GM12874 (cell line): ENCODE results near the gene BPNT1.
A peak's percentile ranks its signal among the peaks of the same experiment; 100 is the strongest.

Source experiments
- CTCF ChIP-seq: IDR thresholded peaks from 2 replicates; pipeline ENCODE4 v1.5.1; 2011; ENCODE audit warnings: low read depth, mild to moderate bottlenecking, control low read depth, low read length, moderate library complexity; ENCODE audit not compliant: insufficient read depth

BPNT1 gene

DNA sequence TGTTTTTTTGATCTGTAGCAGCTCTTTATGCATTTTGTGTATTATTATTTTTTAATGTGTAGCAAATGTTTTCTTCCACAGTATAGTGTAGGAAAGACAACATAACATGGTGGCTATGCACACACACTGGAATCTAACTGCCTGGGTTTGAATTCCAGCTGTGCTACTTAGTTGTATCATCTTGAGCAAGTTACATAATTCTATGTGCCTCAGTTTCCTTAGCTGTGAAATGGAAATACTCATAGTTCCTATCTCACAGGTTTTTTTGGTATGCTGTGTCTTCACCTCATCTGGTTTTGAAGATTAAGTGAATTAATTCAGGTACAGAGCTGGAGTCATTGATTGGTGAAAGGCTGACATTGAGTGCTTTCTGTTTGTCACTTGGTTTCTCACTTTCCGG, 3.1 kb upstream of the BPNT1 start:
- TF ChIP-seq CTCF = no peak

- peak; percentile 62 for TF ChIP-seq CTCF
These were observed 3.3 kb downstream of the BPNT1 start for GRCh38 chr1:220086261-220086686.

DNA sequence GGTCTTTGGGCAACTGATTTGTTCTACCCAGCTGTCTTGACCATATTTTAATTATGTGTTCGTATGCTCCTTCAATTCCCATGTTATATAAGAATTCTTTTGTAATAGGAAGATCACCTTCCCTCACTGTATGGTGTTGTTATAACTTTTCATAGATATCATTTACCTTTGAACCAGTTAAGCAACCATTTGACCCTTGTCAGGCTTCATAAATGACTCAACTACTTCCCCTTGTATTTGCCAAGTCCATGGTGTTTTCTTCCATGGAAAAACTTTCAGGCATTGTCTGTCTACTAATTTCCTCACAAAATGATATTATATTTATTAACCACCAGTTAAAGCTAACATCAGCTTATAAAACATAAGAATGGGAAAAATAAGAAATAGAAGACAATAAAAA, 5.1 kb downstream of the BPNT1 start:
- no peak for TF ChIP-seq CTCF

DNA sequence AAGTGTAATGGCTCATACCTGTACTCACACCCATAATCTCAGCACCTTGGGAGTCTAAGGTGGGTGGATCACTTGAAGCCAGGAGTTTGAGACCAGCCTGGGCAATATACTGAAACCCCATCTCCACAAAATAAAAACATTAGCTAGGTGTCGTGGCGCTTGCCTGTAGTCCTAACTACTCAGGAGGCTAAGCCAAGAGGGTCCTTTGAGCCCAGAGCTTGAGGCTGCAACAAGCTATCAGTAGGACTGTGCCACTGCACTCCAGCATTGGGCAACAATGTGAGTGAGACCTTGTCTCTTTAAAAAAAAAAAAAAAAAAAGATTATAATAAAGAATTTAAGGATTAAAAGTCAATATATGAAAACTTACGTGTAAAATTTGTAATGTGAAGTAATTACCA, 11.7 kb downstream of the BPNT1 start:
- no peak for TF ChIP-seq CTCF

- no peak for TF ChIP-seq CTCF
These were observed 12.5 kb downstream of the BPNT1 start for GRCh38 chr1:220076861-220077762.

- no peak for TF ChIP-seq CTCF
These were observed 22.1 kb downstream of the BPNT1 start for GRCh38 chr1:220067269-220068204.

DNA sequence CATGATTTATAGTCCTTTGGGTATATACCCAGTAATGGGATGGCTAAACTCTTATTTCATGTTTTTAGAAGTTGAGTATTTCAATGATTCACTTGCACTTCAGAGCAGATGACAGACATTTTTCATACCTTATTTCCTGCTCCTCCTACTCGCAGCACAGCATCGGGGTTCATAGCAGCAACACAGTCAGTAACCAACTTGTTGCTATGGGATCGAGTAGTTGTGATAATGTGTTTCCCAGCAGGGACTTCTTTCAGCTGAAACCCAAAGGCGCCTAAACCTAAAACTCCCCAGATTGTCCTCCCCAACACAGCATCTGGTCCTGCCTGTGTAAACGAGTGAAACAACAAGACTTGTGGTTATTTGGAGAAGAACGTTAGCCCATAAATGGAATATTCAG, 27.0 kb downstream of the BPNT1 start:
- no peak for TF ChIP-seq CTCF
